ENCODE results near the gene FBXO21.
"Not testable (repeated sequence)": the region's sequence is repeated elsewhere in the genome, so short reads cannot be mapped to it uniquely, and the experiment has no call there.

Gene FBXO21

DNA sequence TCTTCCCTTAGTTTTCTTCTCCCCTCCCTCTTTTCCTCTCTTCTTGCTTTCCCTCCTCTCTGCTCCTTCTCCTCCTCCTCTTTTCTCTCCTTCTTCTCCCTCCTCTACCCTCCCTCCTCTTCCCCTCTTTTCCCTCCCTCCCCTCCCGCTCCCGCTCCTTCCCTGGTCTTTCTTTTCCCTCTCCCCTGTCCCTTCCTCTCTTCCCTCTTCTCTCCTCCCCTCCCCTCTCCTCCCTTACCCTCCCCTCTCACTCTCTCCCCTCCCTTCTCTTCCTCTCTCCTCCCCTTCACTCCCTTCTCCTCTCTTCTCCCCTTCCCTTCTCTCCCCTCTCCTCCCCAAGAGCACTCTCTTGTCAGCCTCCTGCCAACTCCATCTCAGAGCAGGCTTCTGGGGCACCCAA lies 17.4 kb upstream of the FBXO21 start:
- in situ Hi-C loops (cut with HindIII; ENCODE audit: low sequenced_read_pairs), result no loop called here

DNA sequence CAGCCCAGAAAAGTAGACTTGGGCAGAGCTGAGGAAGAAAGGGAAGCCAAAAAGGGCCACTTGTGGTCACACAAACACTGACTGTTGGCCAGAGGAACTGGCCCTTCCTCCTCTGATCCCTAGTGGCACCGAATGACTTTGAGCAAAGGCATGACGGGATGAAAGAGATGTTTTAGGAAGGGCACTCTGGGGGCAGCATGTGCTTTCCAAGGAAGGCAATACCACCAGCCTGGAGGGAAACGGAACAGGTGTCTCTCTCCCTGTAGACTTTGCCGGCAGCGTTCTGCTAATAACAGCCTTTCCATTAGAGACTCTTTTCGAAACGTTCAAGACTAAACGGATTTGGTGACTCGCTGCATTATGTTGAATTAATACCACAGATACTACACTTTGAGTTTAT lies 12.3 kb upstream of the FBXO21 start:
- in situ Hi-C loops (cut with HindIII; ENCODE audit: low sequenced_read_pairs), result no loop called here

DNA sequence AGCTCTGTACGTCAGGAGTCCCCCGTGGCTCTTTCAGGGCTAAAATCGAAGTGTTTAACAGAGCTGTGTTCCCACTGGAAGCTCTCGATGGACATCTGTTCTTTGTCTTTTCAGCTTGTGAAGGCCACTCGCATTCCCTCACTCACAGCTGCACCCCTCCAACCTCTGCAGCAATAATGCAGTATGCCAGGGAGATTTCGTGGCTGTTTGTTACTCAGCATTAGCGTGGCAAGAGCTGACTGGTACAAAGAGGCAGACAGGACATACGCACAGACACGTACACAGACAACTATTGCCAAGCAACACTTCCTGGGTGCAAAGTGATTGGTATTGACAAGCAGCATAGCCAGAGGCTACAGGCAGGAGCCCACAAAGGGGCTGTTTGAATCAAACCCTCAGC lies 11.8 kb upstream of the FBXO21 start:
- in situ Hi-C loops (cut with HindIII; ENCODE audit: low sequenced_read_pairs), result no loop called here

DNA sequence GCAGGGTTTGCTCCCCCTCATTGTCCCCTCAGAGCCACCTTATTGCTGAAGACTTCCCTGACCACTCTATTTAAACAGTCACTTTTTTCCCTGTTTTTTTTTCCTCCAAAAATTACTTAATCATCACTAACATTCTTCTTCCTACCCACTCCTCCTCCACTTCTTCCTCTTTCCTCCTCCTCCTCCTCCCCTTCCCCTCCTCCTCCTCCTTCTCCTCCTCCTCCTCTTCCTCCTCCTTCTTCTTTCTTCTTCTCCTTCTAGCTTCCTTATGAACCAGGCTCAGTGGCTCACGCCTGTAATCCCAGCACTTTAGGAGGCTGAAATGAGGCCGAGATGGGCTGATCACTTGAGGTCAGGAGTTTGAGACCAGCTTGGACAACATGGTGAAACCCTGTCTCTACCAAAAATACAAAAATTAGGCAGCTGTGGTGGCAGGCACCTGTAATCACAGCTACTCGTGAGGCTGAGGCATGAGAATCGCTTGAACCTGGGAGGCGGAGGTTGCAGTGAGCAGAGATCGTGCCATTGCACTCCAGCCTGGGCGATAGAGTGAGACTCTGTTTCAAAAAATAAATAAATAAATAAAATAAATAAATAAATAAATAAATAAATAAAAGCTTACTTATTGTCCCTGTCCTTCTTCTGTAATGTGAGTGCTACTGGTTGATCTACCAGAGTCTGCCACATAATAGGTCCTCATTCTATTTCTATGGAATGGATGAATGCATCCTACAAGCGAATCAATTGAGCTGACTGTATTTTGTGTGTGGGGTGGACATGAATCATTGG lies 9.9 kb upstream of the FBXO21 start:
- in situ Hi-C loops (cut with HindIII; ENCODE audit: low sequenced_read_pairs), result not testable (repeated sequence)

DNA sequence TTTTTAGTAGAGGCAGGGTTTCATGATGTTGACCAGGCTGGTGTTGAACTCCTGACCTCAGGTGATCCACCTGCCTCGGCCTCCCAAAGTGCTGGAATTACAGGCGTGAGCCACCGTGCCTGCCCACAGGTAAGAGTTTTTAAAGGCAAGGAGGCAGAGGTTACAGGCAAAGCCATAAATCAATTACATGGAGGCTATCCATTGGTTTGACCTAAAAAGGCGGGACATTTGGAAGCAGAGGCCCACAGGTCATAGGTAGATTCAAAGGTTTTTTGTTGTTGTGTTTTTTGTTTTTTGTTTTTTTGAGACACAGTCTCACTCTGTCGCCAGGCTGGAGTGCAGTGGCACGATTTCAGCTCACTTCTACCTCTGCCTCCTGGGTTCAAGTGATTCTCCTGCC lies 6.1 kb upstream of the FBXO21 start:
- in situ Hi-C loops (cut with HindIII; ENCODE audit: low sequenced_read_pairs), result not testable (repeated sequence)

DNA sequence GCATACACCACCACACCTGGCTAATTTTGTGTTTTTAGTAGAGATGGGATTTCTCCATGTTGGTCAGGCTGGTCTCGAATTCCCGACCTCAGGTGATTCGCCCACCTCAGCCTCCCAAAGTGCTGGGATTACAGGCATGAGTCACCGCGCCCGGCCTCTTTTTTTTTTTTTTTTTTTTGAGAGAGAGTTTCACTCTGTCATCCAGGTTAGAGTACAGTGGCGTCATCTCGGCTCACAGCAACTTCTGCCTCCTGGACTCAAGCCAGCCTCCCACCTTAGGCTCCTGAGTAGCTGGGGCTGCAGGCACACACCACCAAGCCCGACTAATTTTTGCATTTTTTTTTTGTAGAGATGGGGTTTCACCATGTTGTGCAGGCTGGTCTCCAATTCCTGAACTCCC lies 4.8 kb upstream of the FBXO21 start:
- in situ Hi-C loops (cut with HindIII; ENCODE audit: low sequenced_read_pairs), result not testable (repeated sequence)

DNA sequence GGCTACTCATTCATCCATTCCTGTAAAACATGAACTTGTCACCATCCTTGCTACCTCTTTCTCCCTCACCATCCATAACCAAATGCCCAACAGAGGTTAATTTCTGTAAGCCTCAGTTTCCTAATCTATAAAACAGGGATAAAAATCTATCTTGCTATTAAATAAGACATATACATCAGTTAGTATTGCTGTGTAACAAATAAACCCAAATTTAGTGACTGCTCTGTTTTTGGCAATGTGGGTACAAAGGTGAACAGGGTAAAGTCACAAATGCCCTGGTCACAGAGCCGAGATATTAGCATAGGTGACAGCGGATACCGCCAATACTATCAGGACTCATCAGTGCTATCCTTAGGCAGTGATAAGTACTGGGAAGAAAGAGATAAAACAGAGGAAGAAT lies 3.6 kb upstream of the FBXO21 start:
- in situ Hi-C loops (cut with HindIII; ENCODE audit: low sequenced_read_pairs), result no loop called here

DNA sequence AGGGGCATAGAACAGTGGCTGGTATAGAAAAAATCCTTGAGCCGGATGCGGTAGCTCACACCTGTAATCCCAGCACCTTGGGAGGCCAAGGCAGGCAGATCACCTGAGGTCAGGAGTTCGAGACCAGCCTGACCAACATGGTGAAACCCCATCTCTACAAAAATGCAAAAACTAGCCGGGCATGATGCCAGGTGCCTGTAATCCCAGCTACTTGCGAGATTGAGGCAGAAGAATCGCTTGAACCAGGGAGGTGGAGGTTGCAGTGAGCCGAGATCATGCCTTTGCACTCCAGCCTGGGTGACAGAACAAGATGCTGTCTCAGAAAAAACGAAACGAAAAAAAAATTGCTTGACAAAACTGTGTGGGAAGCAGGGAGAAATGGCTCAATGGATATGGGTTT lies 2.3 kb upstream of the FBXO21 start:
- in situ Hi-C loops (cut with HindIII; ENCODE audit: low sequenced_read_pairs), result not testable (repeated sequence)

DNA sequence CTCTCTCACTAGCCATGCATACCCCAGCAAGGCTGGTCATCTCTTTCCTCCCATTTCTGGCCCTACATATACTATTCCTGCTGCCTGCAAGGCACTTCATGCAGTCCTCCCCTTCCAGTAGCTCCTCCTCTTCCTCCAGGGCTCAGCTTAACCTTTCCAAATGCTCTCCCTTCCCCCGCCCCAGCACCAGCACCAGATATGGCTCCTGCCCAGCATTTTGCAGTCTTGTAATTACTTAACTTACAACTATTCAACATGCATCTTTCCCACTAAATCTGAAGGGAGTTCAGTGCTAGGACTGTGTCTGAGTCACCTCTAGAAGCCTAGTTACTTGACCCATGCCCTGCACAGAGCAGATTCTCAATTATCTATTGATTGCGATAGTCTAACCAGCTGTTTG lies 1.8 kb upstream of the FBXO21 start:
- in situ Hi-C loops (cut with HindIII; ENCODE audit: low sequenced_read_pairs), result no loop called here

DNA sequence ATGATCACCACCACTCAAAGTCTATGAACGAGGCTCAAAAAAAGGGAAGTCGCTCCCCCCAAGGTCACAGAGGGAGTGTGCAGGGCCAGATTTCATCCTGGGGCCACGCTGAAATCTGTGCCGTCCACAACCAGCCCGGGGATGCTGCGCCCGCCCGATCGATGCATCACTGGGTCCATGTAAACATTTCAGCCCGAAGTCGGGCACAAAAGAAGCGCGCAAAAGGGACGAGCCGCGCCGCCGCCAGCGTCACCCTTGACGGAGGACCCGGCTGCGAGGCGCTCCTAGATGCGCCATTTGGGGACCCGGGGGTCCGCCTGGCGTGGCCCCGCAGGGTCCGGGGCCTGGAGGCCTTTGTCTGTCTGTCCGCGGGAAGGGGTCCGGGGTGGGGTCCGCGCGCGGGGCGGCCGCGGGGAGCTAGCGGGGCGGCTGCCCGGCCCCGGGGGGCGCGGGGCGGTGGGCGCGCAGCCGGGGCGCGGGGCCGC lies 503 bp downstream of the FBXO21 start:
- in situ Hi-C loops (cut with HindIII; ENCODE audit: low sequenced_read_pairs), result no loop called here

DNA sequence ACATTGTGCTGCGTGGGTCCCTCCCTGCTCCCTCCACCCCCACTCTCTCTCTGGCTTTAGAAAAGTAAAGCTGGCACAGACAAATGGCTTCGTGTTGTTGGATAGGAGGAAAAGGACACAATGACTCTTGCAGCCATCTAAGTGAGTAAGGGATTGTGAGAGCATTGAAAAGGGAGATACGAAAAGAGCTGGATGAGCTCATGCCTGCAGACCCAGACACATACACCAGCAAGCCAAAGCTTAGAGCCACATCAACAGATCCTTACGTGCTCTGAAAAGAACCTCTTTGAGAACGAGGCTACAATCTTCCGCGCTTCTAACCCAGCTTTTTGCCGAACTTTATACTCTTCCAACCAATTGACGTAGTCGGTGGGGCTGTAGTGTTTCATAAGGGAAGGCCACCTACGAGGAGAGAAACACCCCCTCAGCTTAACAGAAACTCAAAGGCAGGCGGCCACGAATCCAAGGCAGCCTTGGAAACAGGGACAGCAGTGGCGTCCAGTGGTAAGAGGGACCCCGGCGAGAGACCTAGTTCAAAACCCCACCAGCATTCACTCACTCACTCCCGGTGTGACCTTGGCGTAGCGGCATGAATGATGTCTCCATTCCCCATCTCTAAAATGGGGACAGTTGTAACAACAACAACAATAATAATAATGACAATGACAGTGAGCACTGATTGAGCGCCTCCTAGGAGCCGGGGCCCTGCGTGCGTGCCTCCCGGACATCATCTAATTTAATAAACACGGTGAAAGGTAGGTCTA lies 1.1 kb downstream of the FBXO21 start:
- in situ Hi-C loops (cut with HindIII; ENCODE audit: low sequenced_read_pairs), result no loop called here

DNA sequence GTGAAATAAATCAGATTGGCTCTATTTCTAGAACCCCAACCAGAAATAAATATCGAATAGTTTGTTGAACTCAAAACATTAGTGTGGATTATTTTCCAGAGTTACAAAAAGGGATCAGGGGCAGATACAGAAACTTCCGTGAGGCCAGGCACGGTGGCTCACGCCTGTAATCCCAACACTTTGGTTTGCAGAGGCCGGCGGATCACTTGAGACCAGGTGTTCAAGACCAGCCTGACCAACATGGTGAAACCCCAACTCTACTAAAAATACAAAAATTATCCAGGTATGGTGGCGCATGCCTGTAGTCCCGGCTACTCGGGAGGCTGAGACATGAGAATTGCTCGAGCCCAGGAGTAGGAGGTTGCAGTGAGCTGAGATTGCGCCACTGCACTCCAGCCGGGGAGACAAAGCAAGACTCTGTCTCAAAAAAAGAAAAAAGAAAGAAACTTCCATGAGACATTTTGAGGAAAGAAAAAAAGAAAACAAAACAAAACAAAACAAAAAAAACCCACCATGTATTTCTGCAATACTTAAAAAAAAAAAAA lies 2.1 kb downstream of the FBXO21 start:
- in situ Hi-C loops (cut with HindIII; ENCODE audit: low sequenced_read_pairs), result no loop called here

DNA sequence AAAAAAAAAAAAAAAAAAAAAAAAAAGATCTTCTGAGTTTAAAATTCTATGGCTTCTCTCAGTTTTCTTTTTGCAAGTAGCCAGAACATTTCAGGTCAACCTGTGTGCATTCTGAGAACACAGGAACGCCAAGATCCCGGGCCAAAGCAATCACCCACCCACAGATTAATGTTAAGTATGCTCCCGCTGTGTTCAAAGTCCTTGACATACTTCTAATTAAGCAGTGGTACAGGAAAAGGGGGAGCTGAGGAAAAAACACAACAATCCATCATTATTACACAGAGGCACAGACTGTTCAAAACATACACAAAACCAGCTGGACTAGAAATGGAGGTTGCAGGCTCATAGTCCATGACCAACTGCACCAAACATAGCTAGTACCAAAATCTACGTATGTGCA lies 2.8 kb downstream of the FBXO21 start:
- in situ Hi-C loops (cut with HindIII; ENCODE audit: low sequenced_read_pairs), result no loop called here

DNA sequence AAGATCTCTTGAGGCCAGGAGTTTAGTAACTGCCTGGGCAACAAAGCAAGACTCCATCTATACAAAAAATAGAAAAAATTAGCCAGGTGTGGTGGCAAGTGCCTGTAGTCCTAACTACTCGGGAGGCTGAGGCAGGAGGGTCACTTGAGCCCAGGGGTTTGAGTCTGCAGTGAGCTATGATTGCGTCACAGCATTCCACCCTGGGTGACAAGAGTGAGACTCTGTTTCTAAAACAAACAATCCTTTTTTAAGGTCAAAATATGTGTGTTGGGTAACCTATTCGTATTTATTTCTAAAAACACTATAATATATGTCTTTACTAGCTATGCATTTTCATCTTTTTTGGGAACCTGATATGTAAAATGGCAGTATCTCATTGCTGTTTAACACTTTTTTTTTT lies 7.4 kb downstream of the FBXO21 start:
- in situ Hi-C loops (cut with HindIII; ENCODE audit: low sequenced_read_pairs), result no loop called here

DNA sequence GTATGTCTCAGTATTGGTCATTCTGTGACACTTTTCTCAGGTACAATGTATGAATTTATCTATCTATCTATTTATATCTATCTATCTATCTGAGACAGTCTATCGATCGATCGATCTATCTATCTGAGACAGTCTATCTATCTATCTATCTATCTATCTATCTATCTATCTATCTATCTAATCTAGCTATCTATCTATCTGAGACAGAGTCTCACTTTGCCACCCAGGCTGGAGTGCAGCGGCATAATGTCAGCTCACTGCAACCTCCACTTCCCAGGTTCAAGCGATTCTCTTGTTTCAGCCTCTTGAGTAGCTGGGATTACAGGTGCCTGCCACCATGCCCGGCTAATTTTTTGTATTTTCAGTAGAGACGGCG lies 8.8 kb downstream of the FBXO21 start:
- in situ Hi-C loops (cut with HindIII; ENCODE audit: low sequenced_read_pairs), result not testable (repeated sequence)

DNA sequence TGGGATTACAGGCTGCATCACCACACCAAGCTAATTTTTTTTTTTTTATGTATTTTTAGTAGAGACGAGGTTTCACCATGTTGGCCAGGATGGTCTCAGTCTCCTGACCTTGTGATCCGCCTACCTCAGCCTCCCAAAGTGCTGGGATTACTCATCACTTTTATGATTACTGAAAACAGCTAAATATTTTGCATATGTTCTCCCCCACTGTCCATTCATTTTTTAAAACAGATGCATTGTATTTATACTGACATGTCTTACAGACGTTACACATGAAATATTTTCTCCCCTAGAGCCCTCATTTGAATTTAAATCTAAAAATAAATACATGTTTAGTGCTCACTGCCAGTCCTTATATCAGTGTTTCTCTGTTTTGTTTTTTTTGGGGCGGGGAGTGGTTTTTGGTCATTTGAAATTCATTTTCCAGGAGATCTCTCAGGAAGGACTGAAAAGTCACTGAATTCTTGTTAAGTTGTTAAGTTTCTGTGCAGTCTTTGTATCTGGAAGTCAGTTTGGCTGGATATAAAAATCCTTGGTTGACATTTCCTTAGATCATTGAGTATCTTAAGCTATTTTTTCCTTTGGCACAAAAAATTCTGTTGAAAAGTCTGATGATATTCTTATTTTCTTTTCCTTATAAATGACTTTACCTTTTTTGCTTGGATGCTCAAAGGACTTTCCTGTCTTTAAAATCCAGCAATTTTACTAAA lies 9.4 kb downstream of the FBXO21 start:
- in situ Hi-C loops (cut with HindIII; ENCODE audit: low sequenced_read_pairs), result no loop called here

DNA sequence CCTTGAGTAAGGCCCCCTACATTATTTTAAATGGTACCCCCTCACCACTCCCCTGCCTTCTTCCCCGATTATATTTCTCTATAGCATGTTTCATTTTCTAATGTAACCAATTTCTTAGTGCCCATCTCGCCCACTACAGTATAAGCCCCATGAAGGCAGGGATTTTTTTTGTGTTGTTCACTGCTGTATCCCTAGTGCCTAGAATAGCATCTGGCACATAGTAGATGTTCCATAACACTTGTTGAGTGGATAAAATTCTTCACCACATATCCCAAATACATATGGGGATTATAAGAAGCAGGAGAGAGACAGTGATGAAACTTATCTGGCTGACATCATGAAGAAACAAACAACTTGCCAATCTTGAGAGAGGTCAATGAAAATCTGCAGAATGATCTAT lies 11.5 kb downstream of the FBXO21 start:
- in situ Hi-C loops (cut with HindIII; ENCODE audit: low sequenced_read_pairs), result no loop called here

DNA sequence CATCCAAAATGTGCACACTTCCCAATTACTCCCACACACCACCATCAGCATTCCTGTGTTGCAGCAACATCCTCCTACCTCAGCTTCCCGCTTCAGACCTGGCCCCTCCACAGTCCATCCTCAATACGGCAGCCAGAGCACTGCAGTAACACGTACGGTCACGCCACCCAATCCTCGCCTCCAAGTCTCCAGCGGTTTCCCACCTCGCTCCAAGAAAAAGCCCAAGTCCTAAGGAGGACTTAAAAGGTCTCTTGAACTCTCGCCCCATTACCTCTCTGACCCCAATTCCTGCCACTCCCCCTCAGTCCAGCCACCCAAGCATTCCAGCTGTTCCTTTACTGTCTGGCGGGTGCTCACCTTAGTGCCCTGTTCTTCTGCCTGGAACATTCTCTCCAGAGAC lies 12.0 kb downstream of the FBXO21 start:
- in situ Hi-C loops (cut with HindIII; ENCODE audit: low sequenced_read_pairs), result no loop called here

DNA sequence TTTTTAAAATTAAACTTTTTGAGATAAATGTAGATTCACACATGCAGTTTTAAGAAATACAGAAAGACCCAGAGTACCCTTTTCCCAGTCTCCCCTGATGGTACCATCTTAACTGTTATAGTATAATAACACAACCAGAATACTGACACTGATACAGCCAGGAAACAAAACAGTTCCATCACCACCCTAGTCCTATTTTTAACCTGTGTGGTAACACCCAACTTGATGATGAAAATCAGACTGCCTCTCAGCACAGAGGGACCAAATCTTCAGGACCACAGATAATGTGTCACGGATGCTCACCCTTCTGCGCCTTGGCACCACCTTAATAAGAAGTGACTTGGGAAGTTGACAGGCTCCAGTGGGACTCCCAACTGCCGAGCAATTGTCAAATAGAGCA lies 18.1 kb downstream of the FBXO21 start:
- in situ Hi-C loops (cut with HindIII; ENCODE audit: low sequenced_read_pairs), result no loop called here

DNA sequence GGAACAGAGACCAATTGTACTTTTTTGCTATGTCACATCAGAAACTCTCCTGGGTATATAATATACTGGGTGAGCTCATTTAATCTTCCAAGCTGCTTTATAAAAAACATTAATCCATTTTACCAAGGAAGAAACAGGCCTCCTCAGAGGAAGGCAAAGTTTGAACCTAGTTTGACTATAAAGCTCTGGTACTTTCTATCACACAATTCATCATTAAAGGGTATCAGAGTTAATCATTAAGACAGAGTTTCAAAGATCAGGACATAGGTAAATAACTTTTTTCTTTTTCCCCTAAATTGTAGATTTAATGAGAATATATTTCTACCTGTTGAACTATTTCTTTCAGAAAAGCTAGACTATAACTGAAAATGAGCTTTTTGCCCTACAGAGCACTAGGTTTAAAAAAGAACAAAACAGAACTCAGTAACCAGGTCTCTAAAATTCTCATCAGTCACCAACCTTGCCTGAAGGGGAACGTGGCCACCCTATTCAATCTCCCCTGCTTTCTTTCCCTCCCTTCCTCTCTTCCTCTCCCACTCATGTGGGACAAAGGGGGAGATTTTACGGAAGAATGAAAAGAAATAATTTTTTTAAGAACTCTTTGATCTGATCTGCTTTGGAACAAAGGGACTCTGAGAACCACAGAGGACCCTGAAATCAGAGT lies 18.6 kb downstream of the FBXO21 start:
- in situ Hi-C loops (cut with HindIII; ENCODE audit: low sequenced_read_pairs), result no loop called here

DNA sequence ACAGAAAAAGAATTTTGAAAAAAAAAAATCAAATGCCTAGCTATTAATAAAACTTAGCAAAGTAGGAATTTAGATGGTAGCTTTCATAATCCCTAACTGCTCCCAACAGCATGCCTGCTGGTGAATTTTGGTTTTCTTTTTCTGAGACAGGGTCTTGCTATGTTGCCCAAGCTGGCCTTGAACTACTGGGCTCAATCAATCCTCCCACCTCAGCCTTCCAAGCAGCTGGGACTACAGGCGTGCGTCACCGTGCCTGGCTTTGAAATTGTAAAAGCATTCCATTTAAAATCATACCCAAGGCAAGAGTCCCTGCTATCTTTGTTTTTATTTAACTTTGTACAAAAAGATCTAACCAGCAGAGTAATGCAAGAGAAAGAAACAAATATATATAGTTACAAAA lies 20.7 kb downstream of the FBXO21 start:
- in situ Hi-C loops (cut with HindIII; ENCODE audit: low sequenced_read_pairs), result no loop called here

All from DLD1 (cell line).